SKM-1 (cell line): ENCODE data around the gene MBD3L3.
"Not testable (repeated sequence)": the region's sequence is repeated elsewhere in the genome, so short reads cannot be mapped to it uniquely, and the experiment has no call there.

Source experiments
- DNase-seq: peaks from one replicate; lab custom pipeline; 2025; ENCODE audit not compliant: unreplicated experiment; lab: John Stamatoyannopoulos, UW

Gene MBD3L3

DNA sequence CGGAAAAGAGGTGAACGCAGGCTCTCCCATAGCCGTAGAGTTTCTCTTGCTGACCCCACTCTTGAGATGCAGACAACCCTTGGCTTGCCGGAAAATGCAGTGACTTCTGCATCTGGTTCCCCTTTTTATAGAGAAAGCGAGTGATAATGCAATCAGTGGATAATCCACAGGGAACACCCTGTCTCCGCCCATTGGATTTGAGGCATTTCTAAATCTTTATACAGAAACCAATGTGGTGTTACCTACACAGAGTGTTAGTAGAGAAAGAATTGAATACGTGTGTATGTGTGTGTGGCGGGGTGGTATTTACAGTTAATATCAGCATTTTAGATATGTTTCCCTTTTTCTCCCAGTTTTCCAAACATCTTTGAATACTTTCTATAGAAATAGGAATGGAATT, at the start of gene MBD3L3:
Gene MBD3L3, minus strand, starts transcription at position 101 of the 400 bp plus-strand sequence. Its CDS starts 71 bp downstream, at position 30.
- DNase-seq: not testable (repeated sequence)

GRCh38 chr19:7106711-7107657, 48.5 kb upstream of the MBD3L3 start:
- no peak for DNase-seq

DNA sequence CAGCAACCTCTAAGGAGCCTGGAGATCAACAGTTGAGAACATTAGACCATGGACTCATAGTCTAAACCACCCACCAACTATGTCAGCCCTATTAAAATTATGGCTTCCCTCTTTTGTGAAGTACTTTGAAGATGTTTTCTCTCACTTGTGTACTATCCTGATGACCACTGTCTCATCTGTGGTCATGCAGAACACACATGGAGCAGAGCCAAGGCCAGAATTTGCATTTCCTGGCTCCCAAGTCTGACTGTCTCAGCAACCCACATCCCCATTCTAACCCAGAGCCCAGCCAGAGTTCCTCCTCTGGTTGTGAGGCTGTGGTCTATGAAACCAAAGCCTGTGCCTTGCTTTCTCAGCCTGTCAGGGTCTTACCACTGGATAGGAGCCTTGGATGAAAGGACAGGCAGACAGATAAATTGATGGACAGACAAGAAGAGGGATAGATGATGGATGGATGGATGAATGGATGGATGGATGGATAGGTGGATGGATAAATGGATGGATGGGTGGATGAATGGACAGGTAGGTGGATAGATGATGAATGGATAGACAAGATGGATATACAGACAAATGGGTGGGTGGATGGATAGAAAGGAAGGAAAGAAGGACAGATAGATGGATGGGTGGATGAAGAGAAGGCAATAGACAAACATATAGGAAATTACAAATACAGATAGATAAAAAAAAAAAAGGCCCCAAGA, 46.4 kb upstream of the MBD3L3 start:
- no peak for DNase-seq

GRCh38 chr19:7101498-7102253, 43.2 kb upstream of the MBD3L3 start:
- no peak for DNase-seq

DNA sequence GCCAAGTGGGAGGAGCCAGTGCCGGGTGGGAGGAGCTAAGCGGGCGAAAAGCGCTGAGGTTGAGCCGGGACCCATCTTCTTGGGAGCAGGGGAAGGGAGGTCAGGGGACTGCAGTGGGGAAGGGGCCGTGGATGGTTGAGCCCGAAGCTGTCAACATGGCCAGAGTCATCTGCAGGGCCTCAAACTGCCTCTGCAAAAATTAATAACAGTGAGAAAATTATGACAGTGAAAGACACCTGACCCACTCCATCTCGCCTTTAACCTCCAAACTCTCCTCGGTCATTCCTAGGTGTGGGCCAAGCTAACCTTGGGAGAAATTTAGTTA, 41.1 kb upstream of the MBD3L3 start:
- DNase-seq: no peak

GRCh38 chr19:7098701-7099596, 40.5 kb upstream of the MBD3L3 start:
- DNase-seq: peak; percentile 97

DNA sequence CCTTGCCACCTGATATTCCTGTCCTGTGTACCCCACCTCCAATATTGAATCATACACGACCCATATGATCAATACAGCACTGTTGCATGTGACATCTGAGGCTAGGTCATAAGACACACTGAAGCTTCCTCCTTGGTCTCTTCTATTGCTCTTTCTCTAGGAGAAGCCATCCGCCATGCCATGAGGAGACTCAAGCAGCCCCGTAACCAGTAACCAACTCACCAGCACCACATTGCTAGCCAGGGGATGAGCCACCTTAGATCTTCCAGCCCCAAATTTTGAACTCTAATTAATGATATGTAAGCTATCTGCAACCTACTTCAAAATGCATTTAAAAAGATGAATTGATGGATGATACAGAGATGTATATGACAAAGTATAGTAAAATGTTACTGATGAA, 39.6 kb upstream of the MBD3L3 start:
- no peak for DNase-seq

DNA sequence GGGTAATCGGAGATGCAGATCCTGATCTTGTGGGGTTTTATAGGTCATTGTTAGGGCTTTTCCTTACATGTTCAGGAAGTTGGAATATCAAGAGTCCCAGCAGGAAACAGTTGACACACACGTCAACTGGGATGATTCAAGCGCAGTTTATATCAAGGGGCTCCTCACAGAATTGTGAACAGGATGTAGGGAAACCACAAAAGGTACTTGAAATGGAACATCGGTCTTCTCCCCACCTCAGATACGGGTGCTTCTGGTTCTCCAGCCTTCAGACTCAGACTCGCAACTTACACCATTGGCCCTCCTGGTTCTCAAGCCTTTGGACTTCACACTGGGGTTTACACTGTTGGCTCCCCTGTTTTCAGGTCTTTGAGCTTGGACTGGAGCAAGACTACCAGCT, 30.5 kb upstream of the MBD3L3 start:
- no peak for DNase-seq

DNA sequence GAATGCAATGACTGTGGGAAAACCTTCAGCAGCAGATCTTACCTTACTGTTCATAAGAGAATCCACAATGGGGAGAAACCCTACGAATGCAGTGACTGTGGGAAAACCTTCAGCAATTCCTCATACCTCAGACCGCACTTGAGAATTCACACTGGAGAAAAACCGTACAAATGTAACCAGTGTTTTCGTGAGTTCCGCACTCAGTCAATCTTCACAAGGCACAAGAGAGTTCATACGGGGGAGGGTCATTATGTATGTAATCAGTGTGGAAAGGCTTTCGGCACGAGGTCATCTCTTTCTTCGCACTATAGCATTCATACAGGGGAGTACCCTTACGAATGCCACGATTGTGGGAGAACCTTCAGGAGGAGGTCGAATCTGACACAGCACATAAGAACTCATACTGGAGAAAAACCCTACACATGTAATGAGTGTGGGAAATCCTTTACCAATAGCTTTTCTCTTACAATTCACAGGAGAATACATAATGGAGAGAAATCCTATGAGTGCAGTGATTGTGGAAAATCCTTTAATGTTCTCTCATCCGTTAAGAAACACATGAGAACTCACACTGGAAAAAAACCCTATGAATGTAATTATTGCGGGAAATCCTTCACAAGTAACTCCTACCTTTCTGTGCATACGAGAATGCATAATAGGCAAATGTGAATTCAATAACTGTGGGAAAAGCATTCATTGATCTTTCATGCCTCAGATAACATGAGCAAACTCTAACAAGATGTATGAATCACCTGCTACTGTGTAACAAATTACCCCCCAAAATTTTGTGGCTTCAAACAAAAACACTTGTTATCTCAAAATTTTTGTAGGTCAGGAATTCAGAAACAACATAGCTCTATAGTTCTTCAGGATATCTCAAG, 24.8 kb upstream of the MBD3L3 start:
- no peak for DNase-seq

- DNase-seq: no peak
These were observed 19.5 kb upstream of the MBD3L3 start for GRCh38 chr19:7078008-7078407.

DNA sequence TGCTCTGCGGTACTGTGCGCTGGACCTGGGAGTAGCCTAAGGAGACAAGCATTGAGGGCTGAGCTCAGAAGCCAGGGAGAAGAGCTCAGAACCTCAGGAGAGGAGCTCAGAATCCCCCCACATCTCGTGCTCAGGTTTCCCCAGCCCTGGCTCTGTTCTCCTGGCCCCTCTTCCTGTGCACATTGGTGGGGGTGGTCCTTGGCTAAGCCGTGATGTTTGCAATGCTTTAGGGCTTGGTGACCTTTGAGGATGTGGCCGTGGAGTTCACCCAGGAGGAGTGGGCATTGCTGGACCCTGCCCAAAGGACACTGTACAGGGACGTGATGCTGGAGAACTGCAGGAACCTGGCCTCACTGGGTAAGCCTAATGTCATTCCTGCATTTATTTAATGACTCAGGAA, 17.7 kb upstream of the MBD3L3 start:
- no peak for DNase-seq

DNA sequence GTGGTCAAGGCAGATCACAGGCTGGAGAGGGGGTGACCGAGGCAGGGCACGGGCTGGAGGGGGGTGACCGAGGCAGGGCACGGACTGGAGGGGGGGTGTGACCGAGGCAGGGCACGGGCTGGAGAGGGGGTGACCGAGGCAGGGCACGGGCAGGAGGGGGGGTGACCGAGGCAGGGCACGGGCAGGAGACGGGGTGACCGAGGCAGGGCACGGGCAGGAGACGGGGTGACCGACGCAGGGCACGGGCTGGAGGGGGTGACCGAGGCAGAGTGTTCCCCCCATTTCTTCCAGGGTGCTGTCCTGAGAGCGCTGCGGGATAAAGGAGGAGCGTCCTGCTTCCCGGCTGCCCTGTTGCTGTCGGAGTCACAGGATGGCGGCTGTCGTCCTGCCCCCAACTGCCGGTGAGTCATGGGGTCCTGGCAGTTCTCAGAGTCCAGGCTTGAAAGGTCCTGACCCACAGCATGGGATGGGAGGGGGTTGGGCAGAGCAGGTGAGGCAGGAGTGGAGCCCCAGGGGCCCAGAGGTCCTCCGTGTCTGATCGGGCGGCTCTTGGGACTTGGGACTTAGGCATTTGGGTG, 16.3 kb upstream of the MBD3L3 start:
- no peak for DNase-seq

DNA sequence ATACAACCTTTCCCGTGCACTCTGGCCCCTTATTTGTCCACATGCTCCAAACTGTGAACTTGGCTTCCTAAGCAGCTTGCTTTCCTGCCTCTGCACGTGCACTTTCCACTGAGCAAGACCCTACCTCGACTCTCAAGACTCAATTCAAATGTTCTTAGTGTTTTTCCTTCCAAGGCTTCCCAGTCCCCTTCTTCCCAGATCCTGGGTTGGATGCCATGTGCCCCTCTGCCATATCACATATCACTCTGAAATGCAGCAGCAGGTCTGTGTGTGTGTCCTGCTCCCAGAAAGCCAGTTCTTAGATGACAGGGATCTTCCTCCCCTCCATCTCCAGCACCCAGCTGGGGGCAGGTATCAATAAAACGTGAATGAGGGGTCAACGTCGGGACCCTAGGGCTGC, 14.1 kb upstream of the MBD3L3 start:
- no peak for DNase-seq

- no peak for DNase-seq
These were observed 11.4 kb upstream of the MBD3L3 start for GRCh38 chr19:7069904-7070226.

DNA sequence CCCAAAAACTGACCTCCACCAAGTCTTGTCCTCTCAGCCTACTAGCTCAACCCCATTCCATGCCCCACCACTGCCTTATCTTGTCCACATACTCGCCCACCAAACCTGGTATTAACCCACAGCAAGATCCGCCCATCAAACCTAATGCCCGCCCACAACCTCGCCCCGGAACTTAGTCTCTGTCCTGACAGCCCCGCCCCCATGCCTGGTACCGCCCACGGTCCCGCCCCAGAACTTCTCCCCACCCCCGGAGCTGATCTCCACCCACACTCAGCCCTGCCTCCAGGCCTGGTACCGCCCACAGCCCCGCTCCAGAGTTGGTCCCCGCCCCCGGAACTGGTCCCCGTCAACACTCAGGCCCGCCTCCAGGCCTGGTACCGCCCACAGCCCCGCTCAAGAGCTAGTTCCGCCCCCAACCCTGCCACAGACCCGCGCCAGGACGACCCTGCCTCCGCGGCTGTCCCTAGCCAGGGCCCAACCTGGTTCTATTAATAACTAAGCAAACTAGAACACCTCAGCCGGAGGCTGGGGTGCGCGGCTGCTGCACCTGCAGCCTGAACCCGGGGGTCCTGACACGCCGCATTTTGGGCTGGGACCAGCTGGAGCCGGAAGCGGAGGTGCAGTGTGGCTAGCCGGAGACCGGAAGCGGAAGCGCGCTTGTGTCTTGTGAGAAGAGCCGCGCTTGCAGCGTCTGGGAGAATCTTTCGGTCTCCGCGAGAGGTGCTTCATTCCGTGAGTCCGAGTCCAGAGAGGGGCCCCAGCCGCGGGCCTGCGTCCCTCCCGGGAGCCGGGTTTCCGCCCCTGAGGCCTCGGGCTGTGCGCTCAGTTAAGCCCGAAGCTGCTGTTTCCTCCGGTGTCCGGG, 10.8 kb upstream of the MBD3L3 start, which contains the start of gene ZNF557:
Gene ZNF557, plus strand, starts transcription at position 662 of the 862 bp plus-strand sequence. CDS start 5,372 bp downstream, outside the sequence.
- peak; percentile 94 for DNase-seq

GRCh38 chr19:7068599-7068998, 10.1 kb upstream of the MBD3L3 start:
- no peak for DNase-seq

DNA sequence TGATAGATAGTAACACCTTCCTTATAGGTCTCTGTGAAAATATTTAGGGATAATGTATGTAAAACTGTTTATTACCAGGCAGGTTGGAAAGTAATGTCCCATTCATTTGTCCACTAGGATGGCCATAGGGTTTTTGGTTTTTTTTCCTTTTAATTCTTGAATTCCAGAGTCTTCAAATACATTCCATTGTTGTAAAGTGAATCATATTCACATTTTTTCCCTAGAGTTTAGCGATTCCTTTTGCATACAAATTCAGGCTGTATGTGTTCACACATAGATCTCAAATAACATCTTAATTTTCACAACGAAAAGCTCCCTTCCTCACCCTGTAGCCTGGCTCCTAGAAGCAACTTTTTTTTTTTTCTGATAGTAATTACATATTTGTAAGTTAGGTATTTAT, 9.2 kb upstream of the MBD3L3 start:
- DNase-seq: no peak

GRCh38 chr19:7067122-7067521, 8.6 kb upstream of the MBD3L3 start:
- not testable (repeated sequence) for DNase-seq
